Activated CD4-positive, alpha-beta T cell treated with anti-CD3 and anti-CD28 coated beads for 24 hours (primary cell): ENCODE results near the gene PRKN.

Experiments
- DNase-seq, 2 donors: peaks; one replicate each; pipeline ENCODE4 v3.0.0-alpha.2; 2020; ENCODE audit warnings: low read depth in 2 of 2

Gene PRKN

GRCh38 chr6:162313922-162314660 lies 413.5 kb downstream of the PRKN start:
- DNase-seq, result no peak

GRCh38 chr6:162307865-162308264 lies 419.7 kb downstream of the PRKN start:
- DNase-seq, result no peak

GRCh38 chr6:162306616-162307015 lies 420.9 kb downstream of the PRKN start:
- no peak for DNase-seq

GRCh38 chr6:162301128-162301527 lies 426.4 kb downstream of the PRKN start:
- DNase-seq, result no peak

GRCh38 chr6:162294029-162294428 lies 433.5 kb downstream of the PRKN start:
- DNase-seq, result no peak

GRCh38 chr6:162292915-162293314 lies 434.7 kb downstream of the PRKN start:
- DNase-seq, result no peak

GRCh38 chr6:162290846-162291465 lies 436.6 kb downstream of the PRKN start:
- DNase-seq, result no peak

GRCh38 chr6:162289972-162290371 lies 437.6 kb downstream of the PRKN start:
- no peak for DNase-seq

- no peak for DNase-seq
These were observed 453.6 kb downstream of the PRKN start for GRCh38 chr6:162273986-162274385.

- no peak for DNase-seq
These were observed 455.6 kb downstream of the PRKN start for GRCh38 chr6:162271922-162272321.

GRCh38 chr6:162270966-162271365 lies 456.6 kb downstream of the PRKN start:
- DNase-seq, result no peak

- no peak for DNase-seq
These were observed 459.9 kb downstream of the PRKN start for GRCh38 chr6:162267641-162268040.

- DNase-seq, result no peak
These were observed 460.4 kb downstream of the PRKN start for GRCh38 chr6:162267126-162267525.

- DNase-seq, result no peak
These were observed 463.0 kb downstream of the PRKN start for GRCh38 chr6:162264581-162264980.

- DNase-seq, result no peak
These were observed 464.9 kb downstream of the PRKN start for GRCh38 chr6:162262466-162263196.

- DNase-seq, result no peak
These were observed 466.0 kb downstream of the PRKN start for GRCh38 chr6:162261598-162261997.

- no peak for DNase-seq
These were observed 467.5 kb downstream of the PRKN start for GRCh38 chr6:162260027-162260426.

GRCh38 chr6:162258647-162259046 lies 468.9 kb downstream of the PRKN start:
- DNase-seq, result no peak

- no peak for DNase-seq
These were observed 471.2 kb downstream of the PRKN start for GRCh38 chr6:162256361-162256760.

- DNase-seq, result no peak
These were observed 476.3 kb downstream of the PRKN start for GRCh38 chr6:162251257-162251656.

- DNase-seq, result no peak
These were observed 477.5 kb downstream of the PRKN start for GRCh38 chr6:162249907-162250642.

GRCh38 chr6:162245830-162246420 lies 481.6 kb downstream of the PRKN start:
- no peak for DNase-seq
